Midbrain (tissue), 1 donor: ENCODE measurements around the gene CABP2.
"Not testable (repeated sequence)": the region's sequence is repeated elsewhere in the genome, so short reads cannot be mapped to it uniquely, and the experiment has no call there.

Source experiments
- DNase-seq: peaks from one replicate; lab custom pipeline; 2025; lab: John Stamatoyannopoulos, UW

The CABP2 gene

DNA sequence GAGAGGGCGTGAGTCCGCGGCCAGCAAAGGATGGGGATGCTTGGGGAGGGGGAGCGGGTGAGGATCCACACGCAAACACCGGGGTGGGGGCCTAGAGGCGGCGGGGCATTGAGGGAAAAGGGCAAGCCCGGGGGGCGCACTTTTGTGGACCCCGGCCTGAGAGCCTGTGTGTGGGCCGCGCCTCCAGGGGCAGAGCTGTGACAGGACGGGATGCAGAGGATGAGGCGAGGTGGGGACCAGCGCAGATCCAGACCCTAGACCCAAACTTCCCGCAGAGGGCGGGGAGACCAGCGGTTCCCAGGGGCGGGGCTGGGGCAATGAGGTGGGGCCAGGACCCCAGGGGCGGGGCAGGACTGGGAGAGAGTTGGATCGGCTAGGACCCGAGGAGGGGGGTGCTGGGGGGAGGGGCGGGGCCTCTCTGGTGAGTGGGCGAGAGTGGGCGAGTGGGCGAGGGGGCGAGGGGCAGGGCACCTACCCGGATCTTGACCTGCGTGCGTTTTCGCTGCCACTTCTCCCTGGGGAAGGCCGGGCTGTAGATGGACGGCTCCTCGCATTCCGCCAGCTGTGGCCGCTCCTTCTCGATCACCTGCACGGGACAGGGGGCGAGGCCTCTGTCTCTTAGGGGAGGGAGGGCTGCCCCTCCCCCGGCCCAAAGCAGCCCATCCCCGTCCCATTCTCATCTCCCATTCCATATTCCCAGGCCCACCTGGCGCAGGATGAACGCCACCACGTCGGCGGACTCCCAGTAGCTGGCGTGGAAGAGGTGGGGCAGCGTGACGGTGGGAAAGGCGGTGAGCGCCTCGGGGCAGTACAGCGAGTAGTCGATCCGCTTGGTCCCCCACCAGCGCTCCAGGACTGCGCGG is 28.6 kb downstream of the CABP2 start:
- DNase-seq = no peak

- no peak for DNase-seq
These were observed 29.5 kb downstream of the CABP2 start for GRCh38 chr11:67493548-67494370.

- DNase-seq = no peak
These were observed 30.3 kb downstream of the CABP2 start for GRCh38 chr11:67492801-67493547.

- no peak for DNase-seq
These were observed 31.0 kb downstream of the CABP2 start for GRCh38 chr11:67492069-67492727.

- DNase-seq = no peak
These were observed 31.8 kb downstream of the CABP2 start for GRCh38 chr11:67491276-67492068.

- no peak for DNase-seq
These were observed 32.5 kb downstream of the CABP2 start for GRCh38 chr11:67490727-67491065.

DNA sequence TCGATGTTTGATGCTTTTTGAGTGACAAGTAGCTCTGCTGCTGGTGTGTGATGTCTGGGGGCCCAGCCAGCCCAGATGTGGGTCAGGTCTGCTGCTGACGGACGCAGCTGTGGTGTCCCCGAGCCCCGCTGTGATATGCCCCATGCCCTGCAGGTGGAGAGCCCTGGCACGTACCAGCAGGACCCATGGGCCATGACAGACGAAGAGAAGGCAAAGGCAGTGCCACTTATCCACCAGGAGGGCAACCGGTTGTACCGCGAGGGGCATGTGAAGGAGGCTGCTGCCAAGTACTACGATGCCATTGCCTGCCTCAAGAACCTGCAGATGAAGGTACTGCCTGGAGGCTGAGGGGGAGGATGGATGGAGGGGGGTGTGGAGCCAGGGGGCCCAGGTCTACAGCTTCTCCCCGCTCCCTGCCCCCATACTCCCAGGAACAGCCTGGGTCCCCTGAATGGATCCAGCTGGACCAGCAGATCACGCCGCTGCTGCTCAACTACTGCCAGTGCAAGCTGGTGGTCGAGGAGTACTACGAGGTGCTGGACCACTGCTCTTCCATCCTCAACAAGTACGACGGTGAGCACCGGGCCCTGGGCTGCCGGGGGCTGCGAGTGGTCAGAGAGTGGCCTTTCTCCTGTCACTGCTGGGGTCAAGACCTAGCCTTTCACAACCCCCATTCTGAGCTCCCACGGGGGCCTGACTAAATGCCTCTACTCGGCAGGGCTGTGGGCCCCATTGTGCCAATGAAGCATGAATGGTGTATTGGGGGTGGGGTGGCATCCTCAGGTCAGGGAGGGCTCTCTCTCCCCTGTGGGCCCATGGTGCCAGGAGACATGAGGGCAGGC is 33.1 kb downstream of the CABP2 start:
- DNase-seq = no peak

DNA sequence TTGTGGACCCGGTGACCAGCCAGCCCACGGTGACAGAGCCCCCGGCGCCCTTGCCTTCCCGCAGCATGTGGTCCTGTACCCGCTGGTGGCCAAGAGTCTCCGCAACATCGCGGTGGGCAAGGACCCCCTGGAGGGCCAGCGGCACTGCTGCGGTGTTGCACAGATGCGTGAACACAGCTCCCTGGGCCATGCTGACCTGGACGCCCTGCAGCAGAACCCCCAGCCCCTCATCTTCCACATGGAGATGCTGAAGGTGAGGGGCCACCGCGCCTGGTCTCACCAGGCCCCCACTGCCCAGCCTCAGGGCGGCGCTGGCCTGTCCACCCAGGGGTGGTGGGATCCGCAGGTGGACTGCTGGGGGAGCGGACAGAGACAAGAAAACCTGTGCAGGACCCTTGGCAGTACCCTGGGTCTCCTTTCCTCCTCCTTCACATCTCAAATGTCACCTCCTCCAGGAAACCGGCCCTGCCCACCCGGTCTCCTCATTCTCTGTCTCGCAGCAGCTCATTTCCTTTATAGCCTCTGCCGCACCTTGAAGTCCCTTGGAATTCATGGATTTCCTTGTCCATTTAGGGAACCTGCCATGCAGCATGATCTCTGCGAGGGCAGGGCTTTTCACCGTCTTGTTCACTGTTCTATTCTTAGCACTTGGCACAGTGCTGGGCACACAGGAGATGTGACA is 33.9 kb downstream of the CABP2 start:
- DNase-seq = no peak

DNA sequence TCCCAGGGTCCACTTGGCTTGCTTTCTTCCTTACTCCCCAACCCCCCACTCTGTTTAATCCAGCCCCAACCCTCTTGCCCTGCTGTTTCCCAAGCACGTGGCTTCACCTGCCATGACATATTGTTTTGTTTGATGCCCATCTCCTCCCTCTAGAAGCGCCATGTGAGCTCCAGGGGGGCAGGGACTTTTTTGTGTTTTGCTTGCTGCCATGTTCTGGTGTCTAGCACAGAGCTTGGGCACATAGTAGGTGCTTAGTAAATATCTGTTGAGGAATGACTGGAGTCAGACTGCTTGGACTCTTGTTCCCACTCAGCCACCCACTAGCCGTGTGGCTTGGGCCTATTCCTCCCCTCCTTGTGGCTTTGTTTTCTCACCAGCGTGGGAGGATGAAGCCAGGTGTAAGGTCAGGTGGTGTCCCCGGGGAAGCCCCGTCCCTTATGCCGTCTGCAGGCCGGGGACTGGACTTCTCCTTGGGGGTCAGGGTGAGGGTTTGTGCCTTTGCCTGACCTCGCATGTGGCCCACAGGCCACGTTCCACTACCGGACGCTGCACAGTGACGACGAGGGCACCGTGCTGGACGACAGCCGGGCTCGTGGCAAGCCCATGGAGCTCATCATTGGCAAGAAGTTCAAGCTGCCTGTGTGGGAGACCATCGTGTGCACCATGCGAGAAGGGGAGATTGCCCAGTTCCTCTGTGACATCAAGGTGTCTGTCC is 36.6 kb downstream of the CABP2 start:
- DNase-seq = no peak

DNA sequence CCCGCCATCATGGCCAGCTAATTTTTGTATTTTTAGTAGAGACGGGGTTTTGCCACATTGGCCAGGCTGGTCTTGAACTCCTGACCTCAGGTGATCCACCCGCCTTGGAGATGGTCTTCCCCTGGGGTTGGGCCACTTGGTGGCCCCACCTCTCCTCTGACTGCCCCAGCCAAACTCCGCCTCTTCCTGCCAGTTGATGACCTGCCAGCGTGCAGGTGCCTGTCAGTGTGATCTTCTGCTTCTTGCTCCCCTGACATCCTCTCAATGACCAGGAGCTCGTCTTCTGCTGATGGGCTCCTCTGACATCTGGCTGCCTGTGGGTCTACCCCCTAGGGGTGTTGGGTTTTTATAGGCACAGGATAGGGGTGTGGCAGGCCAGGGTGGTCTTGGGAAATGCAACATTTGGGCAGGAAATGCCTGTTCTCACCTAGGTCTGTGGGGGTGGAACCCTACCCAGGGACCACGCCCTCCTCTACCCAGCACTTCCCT is 37.3 kb downstream of the CABP2 start:
- DNase-seq = not testable (repeated sequence)

DNA sequence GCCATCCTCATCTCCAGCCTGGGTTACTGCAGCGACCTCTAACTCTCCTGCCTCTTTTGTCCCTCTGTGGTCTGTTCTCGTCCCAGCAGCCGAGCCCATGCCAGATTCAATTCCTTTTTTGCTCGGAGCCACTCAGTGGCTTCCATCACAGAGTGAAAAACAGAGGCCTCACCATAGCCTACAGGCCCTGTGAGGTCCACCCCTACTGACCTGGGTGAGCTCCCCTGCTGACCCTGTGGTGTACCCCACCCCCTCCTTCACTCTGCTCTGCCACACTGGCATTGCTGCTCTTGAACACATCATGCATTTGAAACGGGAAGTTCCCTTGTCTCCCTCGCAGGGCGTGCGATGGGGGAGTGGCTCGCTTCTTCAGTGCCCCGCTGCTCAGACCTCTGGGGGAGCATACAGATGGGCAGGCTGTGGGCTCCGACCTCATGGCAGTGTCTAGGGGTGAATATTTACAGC is 38.4 kb downstream of the CABP2 start:
- peak; percentile 19 for DNase-seq

GRCh38 chr11:67483831-67484665 is 39.2 kb downstream of the CABP2 start:
- no peak for DNase-seq

- peak; percentile 98 for DNase-seq
These were observed 40.1 kb downstream of the CABP2 start, which contains the start of gene AIP for GRCh38 chr11:67482827-67483798. AIP (plus strand) TSS chr11:67483026; CDS start chr11:67483159, 133 bp downstream.

GRCh38 chr11:67482275-67482826 is 40.9 kb downstream of the CABP2 start:
- no peak for DNase-seq

- not testable (repeated sequence) for DNase-seq
These were observed 45.7 kb downstream of the CABP2 start for GRCh38 chr11:67477344-67478050.
